GM13977 (cell line): Measurements from ENCODE around the gene CASS4.

ENCODE experiments used
- DNase-seq: peaks from one replicate; pipeline ENCODE4 v3.0.0; 2012; ENCODE audit warnings: low spot score
- CTCF ChIP-seq: IDR thresholded peaks from 2 replicates; pipeline ENCODE4 v1.5.1; 2012; ENCODE audit warnings: mild to moderate bottlenecking, control low read depth; ENCODE audit not compliant: insufficient read depth; ENCODE audit errors: extremely low read depth, missing control alignments
- in situ Hi-C: fragments of 300-500 bp; cut with MboI; formaldehyde crosslinking; loops from one replicate; pipeline ENCODE4 v1.12.0; 2022; ENCODE audit warnings: low sequenced_read_pairs, low pct_unique_long_range_greater_than_20kb, mixed read lengths, inconsistent platforms; ENCODE audit not compliant: unreplicated experiment

The CASS4 gene

GRCh38 chr20:56372850-56373249 is 39.2 kb upstream of the CASS4 start:
- no peak for DNase-seq
- TF ChIP-seq CTCF = no peak
- in situ Hi-C loops = no loop called here

- DNase-seq = no peak
- in situ Hi-C loops = no loop called here
Measured at GRCh38 chr20:56373942-56374341, 38.1 kb upstream of the CASS4 start.

GRCh38 chr20:56376331-56376730 is 35.7 kb upstream of the CASS4 start:
- no peak for TF ChIP-seq CTCF
- DNase-seq = no peak
- in situ Hi-C loops = no loop called here

More at GRCh38 chr20:56373942-56374341, 38.1 kb upstream of the CASS4 start:
- TF ChIP-seq CTCF = no peak

- TF ChIP-seq CTCF = no peak
- no peak for DNase-seq
- in situ Hi-C loops = no loop called here
Measured at GRCh38 chr20:56378386-56378785, 33.7 kb upstream of the CASS4 start.

- DNase-seq = no peak
- in situ Hi-C loops = no loop called here
- TF ChIP-seq CTCF = no peak
Measured at GRCh38 chr20:56380375-56380774, 31.7 kb upstream of the CASS4 start.

GRCh38 chr20:56381501-56381900 is 30.6 kb upstream of the CASS4 start:
- TF ChIP-seq CTCF = no peak
- no peak for DNase-seq
- in situ Hi-C loops = no loop called here

GRCh38 chr20:56382696-56383095 is 29.4 kb upstream of the CASS4 start:
- in situ Hi-C loops = no loop called here
- DNase-seq = no peak
- no peak for TF ChIP-seq CTCF
